OCI-LY3 (cell line): Measurements from ENCODE around the gene AGPAT3.
A peak's percentile ranks its signal among the peaks of the same experiment; 100 is the strongest.

ENCODE experiments used
- H2AFZ ChIP-seq: fragments of 200-600, 300-600 bp; shearing (Covaris generic); 2 replicates; pipeline ENCODE4 v1.6.0; 2014; ENCODE audit warnings: antibody characterized with exemption, low read depth, low read length
- H3K27ac ChIP-seq: fragments of 200-600, 300-600 bp; sonication (generic); 2 replicates; pipeline ENCODE4 v1.5.1; 2014; ENCODE audit warnings: mild to moderate bottlenecking, low read length, moderate library complexity, mixed read lengths
- H3K27me3 ChIP-seq: fragments of 200-600, 300-600 bp; sonication (generic); 2 replicates; pipeline ENCODE4 v1.6.1; 2014; ENCODE audit warnings: low read depth, low read length, mixed read lengths
- H3K36me3 ChIP-seq: fragments of 200-600, 300-600 bp; sonication (generic); replicated peaks from 2 replicates; pipeline ENCODE3; 2014; ENCODE audit warnings: low read depth, low read length, mixed read lengths
- H3K4me1 ChIP-seq: fragments of 300-600, 200-600 bp; sonication (generic); 2 replicates; pipeline ENCODE4 v1.6.1; 2014; ENCODE audit warnings: low read length, mixed read lengths
- H3K4me2 ChIP-seq: fragments of 200-600, 300-600 bp; sonication (generic); 2 replicates; pipeline ENCODE4 v1.6.1; 2014; ENCODE audit warnings: low read length, mixed read lengths
- H3K4me3 ChIP-seq: fragments of 300-600, 200-600 bp; sonication (generic); 2 replicates; pipeline ENCODE4 v1.5.1; 2014; ENCODE audit warnings: antibody characterized with exemption, mild to moderate bottlenecking, low read length, moderate library complexity
- H3K79me2 ChIP-seq: fragments of 300-600, 200-600 bp; shearing (Covaris generic); 2 replicates; pipeline ENCODE4 v1.6.1; 2014; ENCODE audit warnings: mild to moderate bottlenecking, low read length, mixed read lengths
- H3K9ac ChIP-seq: fragments of 300-600, 200-600 bp; shearing (Covaris generic); 2 replicates; pipeline ENCODE4 v1.6.0; 2014; ENCODE audit warnings: mild to moderate bottlenecking, low read length, moderate library complexity
- H3K9me3 ChIP-seq: fragments of 200-600, 300-600 bp; shearing (Covaris generic); 2 replicates; pipeline ENCODE4 v1.6.1; 2014; ENCODE audit warnings: low read length, mixed read lengths; ENCODE audit not compliant: insufficient read depth
- H4K20me1 ChIP-seq: fragments of 200-600, 300-600 bp; sonication (generic); 2 replicates; pipeline ENCODE4 v1.6.1; 2016; ENCODE audit warnings: low read length, mixed read lengths; ENCODE audit not compliant: insufficient read depth
- CTCF ChIP-seq: fragments of 200-600, 300-600 bp; sonication (generic); IDR thresholded peaks from 2 replicates; pipeline ENCODE4 v1.5.1; 2014; ENCODE audit warnings: antibody characterized with exemption, low read length, low read depth
- EZH2phosphoT487 ChIP-seq: fragments of 200-600 bp; shearing (Covaris generic); IDR thresholded peaks from 2 replicates; pipeline ENCODE4 v1.6.1; 2018; ENCODE audit warnings: antibody characterized with exemption, mixed run types, low read depth

The AGPAT3 gene

DNA sequence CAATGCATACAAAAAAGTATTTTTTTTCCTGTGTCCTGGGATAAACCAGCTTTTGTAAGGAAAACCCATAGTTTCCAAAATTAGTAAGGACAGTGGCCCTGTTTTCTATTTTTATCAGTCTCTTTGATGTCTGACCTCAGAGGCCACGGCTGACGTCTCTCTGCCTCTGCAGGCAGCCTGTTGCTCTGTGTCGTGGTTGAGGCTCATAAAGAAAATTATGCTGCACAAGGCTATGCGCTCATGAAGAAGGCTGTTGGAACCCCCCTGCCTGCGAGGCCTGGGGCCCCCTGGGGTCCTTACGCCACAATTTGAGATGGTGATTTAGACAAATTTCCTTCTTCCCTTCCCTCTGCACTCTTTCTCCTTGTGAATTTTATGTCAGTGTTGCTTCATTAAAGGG lies 48.9 kb downstream of the AGPAT3 start:
- no peaks in the 10 kb centered on the region for H3K27me3 ChIP-seq
- TF ChIP-seq EZH2phosphoT487 (no peak), CTCF (no peak)
- H3K4me1 ChIP-seq, result peaks cover 10% of the 10 kb centered on the region; the same call in 1 of the 2 replicates
- H3K27ac ChIP-seq, result no peak overlapping the region
- H2AFZ ChIP-seq, result no peak overlapping the region
- H3K36me3 ChIP-seq, result peaks cover 13% of the 10 kb centered on the region
- H3K4me2 ChIP-seq, result no peak overlapping the region
- H3K79me2 ChIP-seq, result peaks cover 80% of the 10 kb centered on the region
- peaks cover 36% of the 10 kb centered on the region for H4K20me1 ChIP-seq
- no peak overlapping the region for H3K9ac ChIP-seq
- no peak overlapping the region for H3K4me3 ChIP-seq
- no peaks in the 10 kb centered on the region for H3K9me3 ChIP-seq

DNA sequence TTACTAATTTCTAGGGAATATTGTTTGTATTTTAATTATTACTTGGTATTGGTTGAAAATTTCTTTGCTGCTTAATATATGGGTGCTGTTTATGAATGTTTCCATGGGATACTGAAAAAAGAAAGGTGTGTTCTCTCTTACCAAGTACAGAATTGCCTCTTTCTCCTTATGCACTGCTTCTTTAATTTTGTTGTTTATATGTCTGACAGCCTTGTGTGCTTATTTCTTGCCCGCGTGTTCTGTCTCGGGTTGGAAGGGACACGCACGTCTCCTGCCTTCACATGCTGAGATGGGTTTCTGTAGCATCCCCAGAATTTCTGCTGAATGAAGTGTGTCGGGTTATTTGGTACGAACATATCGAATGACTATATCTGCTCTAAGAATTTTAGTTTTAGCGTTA lies 51.1 kb downstream of the AGPAT3 start:
- peaks cover 89% of the 10 kb centered on the region for H3K79me2 ChIP-seq
- no peak for TF ChIP-seq EZH2phosphoT487
- TF ChIP-seq CTCF, result no peak
- peak overlapping the region; percentile 68 for H3K9ac ChIP-seq
- peak overlapping the region; percentile 82 for H3K4me3 ChIP-seq
- H3K4me2 ChIP-seq, result peak overlapping the region; percentile 99
- no peak overlapping the region for H3K27ac ChIP-seq
- H2AFZ ChIP-seq, result no peak overlapping the region
- H3K36me3 ChIP-seq, result peaks cover 21% of the 10 kb centered on the region
- H4K20me1 ChIP-seq, result peaks cover 47% of the 10 kb centered on the region
- peaks cover 12% of the 10 kb centered on the region; the same call in 1 of the 2 replicates for H3K4me1 ChIP-seq
- H3K27me3 ChIP-seq, result no peaks in the 10 kb centered on the region
- H3K9me3 ChIP-seq, result no peaks in the 10 kb centered on the region

GRCh38 chr21:43916691-43917514 lies 51.9 kb downstream of the AGPAT3 start:
- no peaks in the 10 kb centered on the region for H3K27me3 ChIP-seq
- H4K20me1 ChIP-seq, result peaks cover 47% of the 10 kb centered on the region
- peaks cover 20% of the 10 kb centered on the region for H3K36me3 ChIP-seq
- no peaks in the 10 kb centered on the region for H3K9me3 ChIP-seq
- H3K4me3 ChIP-seq, result peak overlapping the region; percentile 82
- H3K9ac ChIP-seq, result peak overlapping the region; percentile 68
- H2AFZ ChIP-seq, result no peak overlapping the region
- H3K27ac ChIP-seq, result peak overlapping the region; percentile 45
- peaks cover 89% of the 10 kb centered on the region for H3K79me2 ChIP-seq
- peak overlapping the region; percentile 99 for H3K4me2 ChIP-seq
- H3K4me1 ChIP-seq, result peaks cover 21% of the 10 kb centered on the region
- TF ChIP-seq EZH2phosphoT487 (no peak), CTCF (no peak)

GRCh38 chr21:43917515-43918384 lies 52.7 kb downstream of the AGPAT3 start:
- Histone ChIP-seq H3K27ac (no peak overlapping the region), H4K20me1 (peaks cover 49% of the 10 kb centered on the region), H3K36me3 (peaks cover 11% of the 10 kb centered on the region), H3K79me2 (peaks cover 89% of the 10 kb centered on the region), H3K9ac (no peak overlapping the region), H3K4me1 (peaks cover 23% of the 10 kb centered on the region), H2AFZ (no peak overlapping the region), H3K9me3 (no peaks in the 10 kb centered on the region), H3K4me2 (peak overlapping the region; percentile 99), H3K27me3 (no peaks in the 10 kb centered on the region), H3K4me3 (peak overlapping the region; percentile 82)
- TF ChIP-seq EZH2phosphoT487 (no peak), CTCF (no peak)
